ENCODE measurements around the gene PRG2. TPM values are rescaled to one million over a fixed set of nuclear protein-coding genes. Genes with fewer than 3 reads are reported as not detected.
A peak's percentile ranks its signal among the peaks of the same experiment; 100 is the strongest.

PRG2 gene
- total RNA-seq, 1 donor from 2014 or later, result not detected

- H3K4me1 Mint-ChIP-seq (ENCODE audit: low read depth, unreplicated experiment), result peaks cover 8% of the 10 kb centered on the region
- no peak for DNase-seq
- H3K27me3 Mint-ChIP-seq (ENCODE audit: unreplicated experiment), result peaks cover 7% of the 10 kb centered on the region
- TF ChIP-seq, protein P1, sequence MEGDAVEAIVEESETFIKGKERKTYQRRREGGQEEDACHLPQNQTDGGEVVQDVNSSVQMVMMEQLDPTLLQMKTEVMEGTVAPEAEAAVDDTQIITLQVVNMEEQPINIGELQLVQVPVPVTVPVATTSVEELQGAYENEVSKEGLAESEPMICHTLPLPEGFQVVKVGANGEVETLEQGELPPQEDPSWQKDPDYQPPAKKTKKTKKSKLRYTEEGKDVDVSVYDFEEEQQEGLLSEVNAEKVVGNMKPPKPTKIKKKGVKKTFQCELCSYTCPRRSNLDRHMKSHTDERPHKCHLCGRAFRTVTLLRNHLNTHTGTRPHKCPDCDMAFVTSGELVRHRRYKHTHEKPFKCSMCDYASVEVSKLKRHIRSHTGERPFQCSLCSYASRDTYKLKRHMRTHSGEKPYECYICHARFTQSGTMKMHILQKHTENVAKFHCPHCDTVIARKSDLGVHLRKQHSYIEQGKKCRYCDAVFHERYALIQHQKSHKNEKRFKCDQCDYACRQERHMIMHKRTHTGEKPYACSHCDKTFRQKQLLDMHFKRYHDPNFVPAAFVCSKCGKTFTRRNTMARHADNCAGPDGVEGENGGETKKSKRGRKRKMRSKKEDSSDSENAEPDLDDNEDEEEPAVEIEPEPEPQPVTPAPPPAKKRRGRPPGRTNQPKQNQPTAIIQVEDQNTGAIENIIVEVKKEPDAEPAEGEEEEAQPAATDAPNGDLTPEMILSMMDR (IDR thresholded peaks at IDR 0.05; ENCODE audit: partially characterized antibody, unreplicated experiment), result no peak
- no peak overlapping the region for H3K27ac Mint-ChIP-seq (ENCODE audit: unreplicated experiment)
- no peaks in the 10 kb centered on the region for H3K36me3 Mint-ChIP-seq (ENCODE audit: unreplicated experiment)
- H3K9me3 Mint-ChIP-seq (ENCODE audit: unreplicated experiment), result peaks cover 3% of the 10 kb centered on the region
- no peak overlapping the region for H3K4me3 Mint-ChIP-seq (ENCODE audit: unreplicated experiment)
Observed at GRCh38 chr11:57428643-57429042, 38.2 kb upstream of the PRG2 start.

- H3K4me1 Mint-ChIP-seq (ENCODE audit: low read depth, unreplicated experiment), result peaks cover 6% of the 10 kb centered on the region
- H3K27ac Mint-ChIP-seq (ENCODE audit: unreplicated experiment), result no peak overlapping the region
- peak overlapping the region; percentile 23 for H3K4me3 Mint-ChIP-seq (ENCODE audit: unreplicated experiment)
- DNase-seq, result no peak
- peaks cover 4% of the 10 kb centered on the region for H3K9me3 Mint-ChIP-seq (ENCODE audit: unreplicated experiment)
- TF ChIP-seq, protein P1 (IDR thresholded peaks at IDR 0.05; ENCODE audit: partially characterized antibody, unreplicated experiment), result no peak
- H3K36me3 Mint-ChIP-seq (ENCODE audit: unreplicated experiment), result no peaks in the 10 kb centered on the region
- peaks cover 5% of the 10 kb centered on the region for H3K27me3 Mint-ChIP-seq (ENCODE audit: unreplicated experiment)
Observed at GRCh38 chr11:57427727-57428082, 37.3 kb upstream of the PRG2 start.

DNA sequence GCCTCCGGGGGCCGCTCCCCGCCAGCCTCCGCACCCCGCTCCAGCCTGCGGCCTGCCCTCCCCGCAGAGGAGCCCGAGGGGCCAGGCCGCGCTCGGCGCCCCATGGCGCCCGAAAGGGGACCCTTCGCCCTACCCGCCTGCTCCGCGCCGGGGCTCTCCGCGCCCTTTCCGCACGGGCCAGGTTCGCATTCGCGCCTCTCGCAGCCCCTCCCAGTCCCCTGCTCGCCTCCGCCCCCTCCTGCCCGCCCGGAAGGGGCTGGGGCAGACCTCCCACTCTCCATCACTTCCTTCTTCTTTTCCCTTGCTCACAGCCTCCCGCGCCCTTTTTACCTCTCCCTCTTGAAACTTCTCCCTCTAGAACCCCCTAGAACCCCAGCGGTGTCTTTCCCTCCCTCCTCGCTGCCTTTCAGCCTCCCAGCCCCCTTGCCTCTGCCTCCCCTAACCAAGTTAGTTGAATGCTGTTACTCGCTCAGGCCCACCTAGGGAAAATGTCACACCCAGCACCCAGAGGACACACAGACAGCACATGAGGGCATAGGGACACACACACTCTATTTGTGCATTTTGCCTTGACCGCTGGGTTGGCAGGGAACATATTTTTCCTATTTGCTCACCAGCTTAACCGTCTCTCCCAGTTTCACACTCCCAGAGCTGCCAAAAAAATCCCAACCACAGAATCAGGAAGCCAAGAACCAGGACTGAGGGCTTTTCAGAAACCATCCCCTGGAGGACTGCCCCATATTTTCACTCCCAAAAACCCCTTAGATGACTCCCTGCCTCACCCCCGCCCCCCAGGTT lies 36.7 kb upstream of the PRG2 start, which contains the start of gene SLC43A3:
Gene SLC43A3 (minus strand): TSS at position 193 of the 798 bp plus-strand sequence. CDS start 949 bp downstream, outside the sequence.
- TF ChIP-seq, protein P1 (IDR thresholded peaks at IDR 0.05; ENCODE audit: partially characterized antibody, unreplicated experiment), result no peak
- no peaks in the 10 kb centered on the region for H3K36me3 Mint-ChIP-seq (ENCODE audit: unreplicated experiment)
- H3K4me3 Mint-ChIP-seq (ENCODE audit: unreplicated experiment), result peak within 1 kb of the TSS; percentile 77
- peaks cover 5% of the 10 kb centered on the region for H3K27me3 Mint-ChIP-seq (ENCODE audit: unreplicated experiment)
- H3K27ac Mint-ChIP-seq (ENCODE audit: unreplicated experiment), result no peak within 1 kb of the TSS
- peaks cover 5% of the 10 kb centered on the region for H3K4me1 Mint-ChIP-seq (ENCODE audit: low read depth, unreplicated experiment)
- DNase-seq, result peak; percentile 71
- peaks cover 4% of the 10 kb centered on the region for H3K9me3 Mint-ChIP-seq (ENCODE audit: unreplicated experiment)

GRCh38 chr11:57426439-57426928 lies 36.0 kb upstream of the PRG2 start:
- Mint-ChIP-seq H3K27me3 (ENCODE audit: unreplicated experiment) (peaks cover 3% of the 10 kb centered on the region), H3K27ac (ENCODE audit: unreplicated experiment) (no peak overlapping the region), H3K9me3 (ENCODE audit: unreplicated experiment) (peaks cover 3% of the 10 kb centered on the region), H3K36me3 (ENCODE audit: unreplicated experiment) (no peaks in the 10 kb centered on the region), H3K4me3 (ENCODE audit: unreplicated experiment) (peak overlapping the region; percentile 77), H3K4me1 (ENCODE audit: low read depth, unreplicated experiment) (peaks cover 3% of the 10 kb centered on the region)
- TF ChIP-seq, protein P1 (IDR thresholded peaks at IDR 0.05; ENCODE audit: partially characterized antibody, unreplicated experiment), result no peak
- no peak for DNase-seq
